Measurements from ENCODE around the gene CDK9. TPM values are rescaled to one million over a fixed set of nuclear protein-coding genes. Genes with fewer than 3 reads are reported as not detected.

Gene CDK9
- polyA plus RNA-seq, 1 donor (not counting 4 experiments of a cell fraction or from before 2014, with no cell fraction given) = 47.8 TPM

GRCh38 chr9:127751269-127752054, 34.4 kb upstream of the CDK9 start:
- FAIRE-seq = no peak
- no peak overlapping the region for H3K27ac ChIP-seq (ENCODE audit: control insufficient read depth, insufficient read depth, low read length)
- H3K27me3 ChIP-seq (ENCODE audit: control insufficient read depth, extremely low read depth, insufficient read depth, low read length) = peaks cover 43% of the 10 kb centered on the region
- no peaks in the 10 kb centered on the region for H3K4me1 ChIP-seq (ENCODE audit: control insufficient read depth, extremely low read depth, insufficient read depth, low read length)
- no peak for TF ChIP-seq EZH2 (IDR thresholded peaks at IDR 0.05; ENCODE audit: low read length)
- TF ChIP-seq, protein P1, sequence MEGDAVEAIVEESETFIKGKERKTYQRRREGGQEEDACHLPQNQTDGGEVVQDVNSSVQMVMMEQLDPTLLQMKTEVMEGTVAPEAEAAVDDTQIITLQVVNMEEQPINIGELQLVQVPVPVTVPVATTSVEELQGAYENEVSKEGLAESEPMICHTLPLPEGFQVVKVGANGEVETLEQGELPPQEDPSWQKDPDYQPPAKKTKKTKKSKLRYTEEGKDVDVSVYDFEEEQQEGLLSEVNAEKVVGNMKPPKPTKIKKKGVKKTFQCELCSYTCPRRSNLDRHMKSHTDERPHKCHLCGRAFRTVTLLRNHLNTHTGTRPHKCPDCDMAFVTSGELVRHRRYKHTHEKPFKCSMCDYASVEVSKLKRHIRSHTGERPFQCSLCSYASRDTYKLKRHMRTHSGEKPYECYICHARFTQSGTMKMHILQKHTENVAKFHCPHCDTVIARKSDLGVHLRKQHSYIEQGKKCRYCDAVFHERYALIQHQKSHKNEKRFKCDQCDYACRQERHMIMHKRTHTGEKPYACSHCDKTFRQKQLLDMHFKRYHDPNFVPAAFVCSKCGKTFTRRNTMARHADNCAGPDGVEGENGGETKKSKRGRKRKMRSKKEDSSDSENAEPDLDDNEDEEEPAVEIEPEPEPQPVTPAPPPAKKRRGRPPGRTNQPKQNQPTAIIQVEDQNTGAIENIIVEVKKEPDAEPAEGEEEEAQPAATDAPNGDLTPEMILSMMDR (optimal IDR thresholded peaks at IDR 0.05 in 1 of 3, IDR thresholded peaks at IDR 0.05 in 1 of 3, conservative IDR thresholded peaks at IDR 0.05 in 1 of 3; ENCODE audit: extremely low read depth in 1 of 3, insufficient read depth in 2 of 3, low read length in 3 of 3) = no peak
- H3K9me3 ChIP-seq (ENCODE audit: control insufficient read depth, low read depth, low read length) = no peaks in the 10 kb centered on the region
- H4K20me1 ChIP-seq (ENCODE audit: control insufficient read depth, extremely low read depth, insufficient read depth, low read length) = no peaks in the 10 kb centered on the region
- H3K9me1 ChIP-seq (ENCODE audit: control insufficient read depth, extremely low read depth, insufficient read depth, low read length) = no peaks in the 10 kb centered on the region
- H2AFZ ChIP-seq (ENCODE audit: control insufficient read depth, low read length) = no peak overlapping the region
- no peaks in the 10 kb centered on the region for H3K36me3 ChIP-seq (ENCODE audit: control insufficient read depth in 2 of 2, extremely low read depth in 1 of 2, insufficient read depth in 2 of 2, low read length in 2 of 2)
- DNase-seq (ENCODE audit: low read depth, low spot score) = no peak
- dilution Hi-C loops (cut with MboI; ENCODE audit: extremely low pct_ligation_motif_present, low sequenced_read_pairs) = no loop called here
- H3K79me2 ChIP-seq (ENCODE audit: control insufficient read depth, insufficient read depth, low read length) = no peaks in the 10 kb centered on the region
- no peak overlapping the region for H3K4me3 ChIP-seq (ENCODE audit: control insufficient read depth in 2 of 3, extremely low read depth in 1 of 3, insufficient read depth in 2 of 3, low read depth in 1 of 3, low read length in 3 of 3)
- H3K9ac ChIP-seq (ENCODE audit: control insufficient read depth, extremely low read depth, insufficient read depth, low read length) = no peak overlapping the region
- H3K4me2 ChIP-seq (ENCODE audit: control insufficient read depth, extremely low read depth, insufficient read depth, low read depth, low read length) = no peak overlapping the region

DNA sequence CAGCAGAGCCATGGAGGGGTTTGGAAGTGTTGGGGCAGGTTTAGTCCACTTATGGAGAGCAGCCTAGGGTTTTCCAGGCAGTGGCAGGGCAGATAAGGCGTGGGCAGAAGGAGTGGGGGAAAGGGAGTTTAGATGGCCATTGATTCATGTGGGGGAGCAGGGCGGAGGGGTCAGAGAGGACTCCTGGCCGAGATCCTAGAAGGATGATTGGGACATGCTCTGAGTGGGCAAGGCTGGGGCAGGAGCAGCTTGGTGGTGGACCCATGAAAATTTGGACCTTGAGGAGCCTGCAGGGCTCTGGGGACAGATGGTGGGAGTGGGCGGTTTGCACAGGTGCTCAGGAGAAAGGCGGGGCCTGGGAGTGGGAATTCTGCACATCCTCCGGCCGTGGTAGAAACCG, 32.7 kb upstream of the CDK9 start:
- dilution Hi-C loops (cut with MboI; ENCODE audit: extremely low pct_ligation_motif_present, low sequenced_read_pairs) = no loop called here
- Histone ChIP-seq H3K4me2 (ENCODE audit: control insufficient read depth, extremely low read depth, insufficient read depth, low read depth, low read length) (no peak overlapping the region), H3K36me3 (ENCODE audit: control insufficient read depth in 2 of 2, extremely low read depth in 1 of 2, insufficient read depth in 2 of 2, low read length in 2 of 2) (no peaks in the 10 kb centered on the region), H3K9ac (ENCODE audit: control insufficient read depth, extremely low read depth, insufficient read depth, low read length) (no peak overlapping the region), H3K27me3 (ENCODE audit: control insufficient read depth, extremely low read depth, insufficient read depth, low read length) (peaks cover 44% of the 10 kb centered on the region), H3K4me3 (ENCODE audit: control insufficient read depth in 2 of 3, extremely low read depth in 1 of 3, insufficient read depth in 2 of 3, low read depth in 1 of 3, low read length in 3 of 3) (no peak overlapping the region), H3K79me2 (ENCODE audit: control insufficient read depth, insufficient read depth, low read length) (no peaks in the 10 kb centered on the region), H3K27ac (ENCODE audit: control insufficient read depth, insufficient read depth, low read length) (no peak overlapping the region), H3K4me1 (ENCODE audit: control insufficient read depth, extremely low read depth, insufficient read depth, low read length) (no peaks in the 10 kb centered on the region), H3K9me1 (ENCODE audit: control insufficient read depth, extremely low read depth, insufficient read depth, low read length) (no peaks in the 10 kb centered on the region), H2AFZ (ENCODE audit: control insufficient read depth, low read length) (no peak overlapping the region), H3K9me3 (ENCODE audit: control insufficient read depth, low read depth, low read length) (no peaks in the 10 kb centered on the region), H4K20me1 (ENCODE audit: control insufficient read depth, extremely low read depth, insufficient read depth, low read length) (no peaks in the 10 kb centered on the region)
- DNase-seq (ENCODE audit: low read depth, low spot score) = no peak
- no peak for TF ChIP-seq EZH2 (IDR thresholded peaks at IDR 0.05; ENCODE audit: low read length)
- TF ChIP-seq, protein P1 (optimal IDR thresholded peaks at IDR 0.05 in 1 of 3, IDR thresholded peaks at IDR 0.05 in 1 of 3, conservative IDR thresholded peaks at IDR 0.05 in 1 of 3; ENCODE audit: extremely low read depth in 1 of 3, insufficient read depth in 2 of 3, low read length in 3 of 3) = no peak
- FAIRE-seq = no peak
